ENCODE results near the gene ZNF646.

DNA sequence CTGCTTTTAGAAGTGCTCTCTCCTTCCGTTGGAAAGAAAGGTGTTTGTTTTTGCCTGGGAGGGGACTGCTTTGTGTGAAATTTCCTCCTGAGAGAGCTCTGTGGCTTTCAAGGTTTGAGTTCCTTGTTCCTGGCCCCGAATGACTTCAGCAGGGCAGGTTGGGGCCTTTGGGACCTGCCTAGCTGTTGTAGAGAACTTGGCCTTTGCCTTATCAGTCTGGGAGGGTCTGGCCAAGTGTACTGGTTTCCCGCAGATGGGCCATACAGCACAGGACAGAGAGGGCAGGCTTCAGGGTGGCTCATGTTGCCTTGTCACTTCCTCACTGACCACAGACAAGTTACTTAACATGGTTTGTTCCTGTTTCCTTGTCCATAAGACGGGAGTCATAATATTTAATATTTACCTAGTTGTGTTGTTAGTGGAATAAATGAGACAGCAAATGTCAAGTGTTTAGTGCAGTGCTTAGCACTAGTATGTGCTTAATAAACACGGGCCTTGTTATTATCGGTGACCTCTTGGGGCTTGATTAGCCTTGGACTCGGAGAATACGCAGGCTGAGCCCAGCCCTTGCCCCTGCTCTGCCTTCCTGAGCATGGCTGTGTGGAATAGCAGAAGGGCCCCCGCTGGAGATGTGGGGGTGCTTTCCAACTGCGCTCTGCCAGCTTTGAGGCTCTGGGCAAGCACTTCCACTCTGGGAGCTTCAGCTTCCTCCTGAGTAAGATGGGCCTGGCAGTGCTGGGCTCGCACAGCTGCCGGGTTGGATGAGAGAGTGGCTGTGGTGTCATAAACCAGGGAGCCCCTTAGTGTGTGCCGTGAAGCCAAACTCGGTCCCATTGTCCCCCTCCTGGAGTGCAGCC lies 54.7 kb downstream of the ZNF646 start:
- TF ChIP-seq, protein P1, sequence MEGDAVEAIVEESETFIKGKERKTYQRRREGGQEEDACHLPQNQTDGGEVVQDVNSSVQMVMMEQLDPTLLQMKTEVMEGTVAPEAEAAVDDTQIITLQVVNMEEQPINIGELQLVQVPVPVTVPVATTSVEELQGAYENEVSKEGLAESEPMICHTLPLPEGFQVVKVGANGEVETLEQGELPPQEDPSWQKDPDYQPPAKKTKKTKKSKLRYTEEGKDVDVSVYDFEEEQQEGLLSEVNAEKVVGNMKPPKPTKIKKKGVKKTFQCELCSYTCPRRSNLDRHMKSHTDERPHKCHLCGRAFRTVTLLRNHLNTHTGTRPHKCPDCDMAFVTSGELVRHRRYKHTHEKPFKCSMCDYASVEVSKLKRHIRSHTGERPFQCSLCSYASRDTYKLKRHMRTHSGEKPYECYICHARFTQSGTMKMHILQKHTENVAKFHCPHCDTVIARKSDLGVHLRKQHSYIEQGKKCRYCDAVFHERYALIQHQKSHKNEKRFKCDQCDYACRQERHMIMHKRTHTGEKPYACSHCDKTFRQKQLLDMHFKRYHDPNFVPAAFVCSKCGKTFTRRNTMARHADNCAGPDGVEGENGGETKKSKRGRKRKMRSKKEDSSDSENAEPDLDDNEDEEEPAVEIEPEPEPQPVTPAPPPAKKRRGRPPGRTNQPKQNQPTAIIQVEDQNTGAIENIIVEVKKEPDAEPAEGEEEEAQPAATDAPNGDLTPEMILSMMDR (IDR thresholded peaks at IDR 0.05), result no peak
- TF ChIP-seq POLR2A (IDR thresholded peaks at IDR 0.05), result peak in 1 of 2 donors; percentile 26

Data from thyroid gland (tissue), 4 donors.